A549 (cell line): ENCODE data around the gene FDX2.
A peak's percentile ranks its signal among the peaks of the same experiment; 100 is the strongest.

Experiments
- CTCF ChIP-seq: fragments of >200 bp; sonication (Bioruptor Twin); formaldehyde crosslinking; IDR thresholded peaks from 3 replicates; pipeline ENCODE4 v1.5.1; 2016
- ELK1 ChIP-seq: fragments of 150-350 bp; IDR thresholded peaks from 2 replicates; pipeline ENCODE4 v1.6.1; 2014; ENCODE audit warnings: low read depth, mild to moderate bottlenecking, low read length
- KDM5A ChIP-seq: fragments of 200-600 bp; sonication (generic); IDR thresholded peaks from 2 replicates; pipeline ENCODE4 v1.6.1; 2016; ENCODE audit warnings: antibody characterized with exemption, mild to moderate bottlenecking
- MAX ChIP-seq: IDR thresholded peaks from 2 replicates; pipeline ENCODE4 v1.6.1; 2012
- REST ChIP-seq: fragments of 200-600 bp; sonication (generic); IDR thresholded peaks from 2 replicates; pipeline ENCODE4 v1.6.1; 2016; ENCODE audit warnings: antibody characterized with exemption, mild to moderate bottlenecking, moderate library complexity
- RFX5 ChIP-seq: fragments of 450-650 bp; IDR thresholded peaks from 2 replicates; pipeline ENCODE4 v1.7.1; 2014; ENCODE audit warnings: antibody characterized with exemption, mild to moderate bottlenecking, moderate library complexity
- SMC3 ChIP-seq: fragments of >200 bp; sonication (Bioruptor Twin); formaldehyde crosslinking; IDR thresholded peaks from 3 replicates; pipeline ENCODE4 v1.6.1; 2018; ENCODE audit warnings: inconsistent platforms

GRCh38 chr19:10290876-10291553 is 24.8 kb downstream of the FDX2 start:
- TF ChIP-seq MAX (peak; percentile 62), RFX5 (no peak), CTCF (no peak), SMC3 (no peak), KDM5A (no peak), ELK1 (no peak), REST (no peak)
